AG04450 (cell line): ENCODE results near the gene TMX4. TPM values are rescaled to one million over a fixed set of nuclear protein-coding genes. Genes with fewer than 3 reads are reported as not detected.

ENCODE experiments used
- CTCF ChIA-PET: fragments of 300-600, 350-600 bp; formaldehyde crosslinking; extraction: SDS; loops from one replicate; lab custom pipeline; 2022; ENCODE audit warnings: antibody characterized with exemption, inconsistent platforms; lab: Charles Lee
- POLR2A ChIA-PET: fragments of 350-600 bp; formaldehyde crosslinking; extraction: SDS; loops from one replicate; lab custom pipeline; 2021; ENCODE audit warnings: antibody characterized with exemption, inconsistent platforms; lab: Yijun Ruan, JAX
- DNase-seq: peaks from one replicate; pipeline ENCODE4 v3.0.0-alpha.2; 2011; ENCODE audit warnings: low read depth, low spot score
- H3K27ac ChIP-seq: one replicate; pipeline ENCODE4 v1.5.1; 2012; ENCODE audit warnings: low read depth, low read length, control low read depth
- H3K27me3 ChIP-seq: one replicate; pipeline ENCODE4 v1.6.0; 2012; ENCODE audit warnings: low read length; ENCODE audit not compliant: control insufficient read depth, insufficient read depth
- H3K4me3 ChIP-seq: 2 replicates; pipeline ENCODE4 v1.5.1; 2011; ENCODE audit warnings: mild to moderate bottlenecking, low read depth, low read length, control low read depth
- H3K9me3 ChIP-seq: 2 replicates; pipeline ENCODE4 v1.5.1; 2012; ENCODE audit warnings: low read length; ENCODE audit not compliant: control insufficient read depth, insufficient read depth
- CTCF ChIP-seq: IDR thresholded peaks from 2 replicates; pipeline ENCODE4 v1.5.1; 2011; ENCODE audit warnings: low read depth, low read length, control low read depth, inconsistent platforms
- polyA plus RNA-seq: library from polyadenylated mRNA; depleted of rRNA; stranded (reverse); fragments of >200 nt; gene quantifications from 2 replicates; pipeline ENCODE4 v1.2.3, GENCODE V29; 2011; rRNA removed

TMX4 gene
- polyA plus RNA-seq, 1 experiment: 15.6 TPM

GRCh38 chr20:7933346-7933745 is 86.2 kb downstream of the TMX4 start:
- H3K9me3 ChIP-seq: no peaks in the 10 kb centered on the region
- no peak overlapping the region for H3K4me3 ChIP-seq
- POLR2A ChIA-PET: no interaction called here
- no peak overlapping the region for H3K27ac ChIP-seq
- no peak for DNase-seq
- CTCF ChIA-PET: interaction anchor here (11.5 kb wide), 1 partner anchor 789 kb away, joined by 323 read pairs; no protein-coding TSS in a partner anchor
- peaks cover 3% of the 10 kb centered on the region for H3K27me3 ChIP-seq
- no peak for TF ChIP-seq CTCF

- CTCF ChIA-PET: interaction anchor here (11.5 kb wide), 1 partner anchor 792 kb away, joined by 323 read pairs; no protein-coding TSS in a partner anchor
- DNase-seq: no peak
These were observed 89.2 kb downstream of the TMX4 start for GRCh38 chr20:7930343-7930742.

More at GRCh38 chr20:7930343-7930742, 89.2 kb downstream of the TMX4 start:
- TF ChIP-seq CTCF: no peak
- Histone ChIP-seq H3K27ac (no peak overlapping the region), H3K9me3 (no peaks in the 10 kb centered on the region), H3K27me3 (peaks cover 3% of the 10 kb centered on the region), H3K4me3 (no peak overlapping the region)
- POLR2A ChIA-PET: no interaction called here

Other genes with a start within 250 kb of the TMX4 start
- not detected in 2 replicates for gene HAO1, start 79.3 kb downstream of the TMX4 start, polyA plus RNA-seq
- gene PLCB1, start 112.5 kb upstream of the TMX4 start, polyA plus RNA-seq: 12.3 and 16.4 TPM in 2 replicates